H1 (cell line): ENCODE results near the gene CD69. TPM values are rescaled to one million over a fixed set of nuclear protein-coding genes. Genes with fewer than 3 reads are reported as not detected.

ENCODE experiments used
- CTCF ChIA-PET: fragments of 300-600 bp; sonication (Branson Sonifier 250); formaldehyde crosslinking; loops from one replicate; lab custom pipeline; 2021; ENCODE audit not compliant: partially characterized antibody; lab: Charles Lee
- POLR2A ChIA-PET: fragments of 300-600 bp; sonication (Branson Sonifier 250); formaldehyde crosslinking; loops from one replicate; lab custom pipeline; 2021; ENCODE audit warnings: inconsistent platforms; ENCODE audit not compliant: partially characterized antibody; lab: Charles Lee
- DNase-seq, 2 experiments: peaks; one replicate each; pipeline versions ENCODE4 v3.0.0 to v3.0.0-alpha.2; 2010 to 2022; ENCODE audit warnings: low spot score in 2 of 2, low read depth in 1 of 2, mixed read lengths in 1 of 2
- FAIRE-seq: peaks from 2 replicates; lab custom pipeline; 2011; peaks lifted over from hg19 to GRCh38; lab: Jason Lieb, UNC
- H2AFZ ChIP-seq: 2 replicates; pipeline ENCODE4 v1.8.1; 2012; ENCODE audit warnings: low read length, inconsistent platforms
- H2AK5ac ChIP-seq: 2 replicates; pipeline ENCODE4 v1.6.1; 2013; ENCODE audit warnings: low read depth, low read length
- H2BK120ac ChIP-seq: replicated peaks from 2 replicates; pipeline ENCODE3; 2013; ENCODE audit warnings: low read depth, low read length, inconsistent platforms
- H2BK12ac ChIP-seq: 2 replicates; pipeline ENCODE4 v1.6.1; 2013; ENCODE audit warnings: low read depth, low read length
- H2BK15ac ChIP-seq: 2 replicates; pipeline ENCODE4 v1.6.1; 2013; ENCODE audit warnings: low read length
- H2BK20ac ChIP-seq: 2 replicates; pipeline ENCODE4 v1.6.1; 2013; ENCODE audit warnings: low read length
- H2BK5ac ChIP-seq: 2 replicates; pipeline ENCODE4 v1.6.1; 2013; ENCODE audit warnings: low read depth, low read length
- H3K14ac ChIP-seq: 2 replicates; pipeline ENCODE4 v1.6.1; 2013; ENCODE audit warnings: inconsistent platforms; ENCODE audit not compliant: insufficient read length
- H3K18ac ChIP-seq: 2 replicates; pipeline ENCODE4 v1.6.1; 2013; ENCODE audit warnings: low read length; ENCODE audit errors: extremely low read depth
- H3K23ac ChIP-seq: 2 replicates; pipeline ENCODE4 v1.6.1; 2013; ENCODE audit warnings: inconsistent platforms; ENCODE audit not compliant: insufficient read length
- H3K23me2 ChIP-seq: 2 replicates; pipeline ENCODE4 v1.6.1; 2013; ENCODE audit warnings: low read depth, low read length
- H3K27ac ChIP-seq: 2 replicates; pipeline ENCODE4 v1.6.1; 2011; ENCODE audit warnings: low read depth, low read length, inconsistent platforms
- H3K27me3 ChIP-seq, 4 experiments: replicated peaks in 1 of 4; 1 replicate in 1 of 4; 2 replicates in 3 of 4; pipeline versions ENCODE4 v1.6.1 to v1.8.1; 2011 to 2013; ENCODE audit warnings: low read length in 3 of 4, mild to moderate bottlenecking in 3 of 4, inconsistent platforms in 2 of 4, mixed read lengths in 2 of 4, moderate library complexity in 1 of 4; ENCODE audit not compliant: control insufficient read depth in 3 of 4, insufficient read depth in 3 of 4; ENCODE audit errors: extremely low read depth in 1 of 4
- H3K36me3 ChIP-seq, 4 experiments: 2 replicates each; pipeline versions ENCODE4 v1.6.1 to v1.8.1; 2011 to 2013; ENCODE audit warnings: mild to moderate bottlenecking in 4 of 4, low read length in 3 of 4, moderate library complexity in 2 of 4, control low read depth in 1 of 4, inconsistent platforms in 1 of 4; ENCODE audit not compliant: insufficient read depth in 4 of 4, control insufficient read depth in 2 of 4
- H3K4ac ChIP-seq: replicated peaks from 2 replicates; pipeline ENCODE3; 2013; ENCODE audit warnings: low read length, low read depth, mixed read lengths, inconsistent platforms; ENCODE audit not compliant: insufficient read length
- H3K4me1 ChIP-seq, 4 experiments: replicated peaks in 1 of 4; 1 replicate in 1 of 4; 2 replicates in 3 of 4; pipeline versions ENCODE4 v1.6.1 to v1.8.1; 2011 to 2013; ENCODE audit warnings: low read length in 3 of 4, inconsistent platforms in 2 of 4, mixed read lengths in 1 of 4; ENCODE audit not compliant: insufficient read depth in 4 of 4, control insufficient read depth in 3 of 4
- H3K4me2 ChIP-seq, 2 experiments: 2 replicates each; pipeline versions ENCODE4 v1.6.1 to v1.8.1; 2011 to 2013; ENCODE audit warnings: low read depth in 2 of 2, low read length in 2 of 2, control low read depth in 1 of 2, inconsistent platforms in 1 of 2, mild to moderate bottlenecking in 1 of 2; ENCODE audit not compliant: insufficient read depth in 1 of 2
- H3K4me3 ChIP-seq, 4 experiments: fragments of 200-600, 300-600 bp in 1 of 4; sonication (generic), shearing (Covaris generic), sonication (Bioruptor Twin) in 1 of 4; 2 replicates each; pipeline versions ENCODE4 v1.5.1 to v1.8.1; 2011 to 2016; ENCODE audit warnings: low read length in 4 of 4, low read depth in 3 of 4, control low read depth in 2 of 4, inconsistent platforms in 2 of 4, mild to moderate bottlenecking in 2 of 4, mixed read lengths in 1 of 4, moderate library complexity in 1 of 4; ENCODE audit not compliant: insufficient read depth in 2 of 4; ENCODE audit errors: extremely low read depth in 1 of 4
- H3K56ac ChIP-seq: replicated peaks from 2 replicates; pipeline ENCODE3; 2013; ENCODE audit warnings: low read depth, mild to moderate bottlenecking, mixed read lengths, low read length, inconsistent platforms; ENCODE audit not compliant: insufficient read length
- H3K79me1 ChIP-seq: 2 replicates; pipeline ENCODE4 v1.6.1; 2013; ENCODE audit warnings: low read depth, low read length, control low read depth
- H3K79me2 ChIP-seq, 2 experiments: 2 replicates each; pipeline versions ENCODE4 v1.6.1 to v1.8.1; 2012 to 2013; ENCODE audit warnings: low read length in 2 of 2, mild to moderate bottlenecking in 2 of 2, inconsistent platforms in 1 of 2; ENCODE audit not compliant: insufficient read depth in 2 of 2, control insufficient read depth in 1 of 2
- H3K9ac ChIP-seq, 4 experiments: replicated peaks in 1 of 4; 1 replicate in 1 of 4; 2 replicates in 3 of 4; pipeline versions ENCODE4 v1.6.1 to v1.8.1; 2011 to 2013; ENCODE audit warnings: low read depth in 3 of 4, low read length in 3 of 4, control low read depth in 2 of 4, mild to moderate bottlenecking in 2 of 4, moderate library complexity in 2 of 4, inconsistent platforms in 1 of 4; ENCODE audit errors: extremely low read depth in 1 of 4
- H3K9me3 ChIP-seq, 2 experiments: 2 replicates each; pipeline versions ENCODE4 v1.6.1 to v1.8.1; 2012 to 2013; ENCODE audit warnings: mild to moderate bottlenecking in 2 of 2, moderate library complexity in 2 of 2, control low read depth in 1 of 2, inconsistent platforms in 1 of 2, low read depth in 1 of 2, low read length in 1 of 2, mixed read lengths in 1 of 2; ENCODE audit not compliant: insufficient read depth in 2 of 2
- H4K20me1 ChIP-seq, 2 experiments: replicated peaks in 1 of 2; 2 replicates each; pipeline versions ENCODE3 to v1.8.1; 2011 to 2013; ENCODE audit warnings: inconsistent platforms in 2 of 2, low read length in 2 of 2, mild to moderate bottlenecking in 1 of 2; ENCODE audit not compliant: insufficient read depth in 2 of 2, control insufficient read depth in 1 of 2
- H4K5ac ChIP-seq: 2 replicates; pipeline ENCODE4 v1.6.1; 2013; ENCODE audit warnings: low read length, low read depth, mixed read lengths, inconsistent platforms; ENCODE audit not compliant: insufficient read length
- H4K8ac ChIP-seq: 2 replicates; pipeline ENCODE4 v1.8.0; 2013; ENCODE audit warnings: mild to moderate bottlenecking, moderate library complexity, low read length, inconsistent platforms; ENCODE audit not compliant: insufficient read depth; ENCODE audit errors: extremely low read depth
- H4K91ac ChIP-seq: replicated peaks from 2 replicates; pipeline ENCODE3; 2013; ENCODE audit warnings: low read length, mixed read lengths, inconsistent platforms; ENCODE audit not compliant: insufficient read length
- CBX8 ChIP-seq: fragments of 300-800, 300-1000 bp; sonication (generic); IDR thresholded peaks from 2 replicates; pipeline ENCODE4 v1.7.1; 2016; ENCODE audit warnings: low read depth, low read length, borderline replicate concordance
- CHD1 ChIP-seq: IDR thresholded peaks from 2 replicates; pipeline ENCODE4 v1.6.1; 2012; ENCODE audit warnings: low read depth, low read length, improper control_type of control experiment
- CTBP2 ChIP-seq: IDR thresholded peaks from 2 replicates; pipeline ENCODE4 v1.7.0; 2011; ENCODE audit warnings: borderline replicate concordance, mild to moderate bottlenecking, moderate library complexity, mixed read lengths, low read length; ENCODE audit not compliant: insufficient read depth, insufficient read length
- EZH2 ChIP-seq: fragments of 200-600 bp; sonication (generic); IDR thresholded peaks from 2 replicates; pipeline ENCODE4 v1.7.1; 2012; ENCODE audit warnings: low read depth, mild to moderate bottlenecking, moderate library complexity, low read length, inconsistent platforms; ENCODE audit not compliant: severe bottlenecking
- FOSL1 ChIP-seq: IDR thresholded peaks from 2 replicates; pipeline ENCODE4 v1.6.1; 2011; ENCODE audit warnings: mild to moderate bottlenecking, low read depth, low read length, moderate library complexity; ENCODE audit not compliant: insufficient read depth
- GTF2F1 ChIP-seq: IDR thresholded peaks from 2 replicates; pipeline ENCODE4 v1.6.1; 2012; ENCODE audit warnings: low read depth, low read length, improper control_type of control experiment, borderline replicate concordance
- HDAC6 ChIP-seq: IDR thresholded peaks from one replicate; pipeline ENCODE4 v1.7.1; 2012; ENCODE audit warnings: low read depth, mild to moderate bottlenecking, inconsistent platforms, low read length, moderate library complexity
- JUN ChIP-seq: IDR thresholded peaks from 2 replicates; pipeline ENCODE4 v1.6.1; 2011; ENCODE audit warnings: low read depth, mild to moderate bottlenecking, improper control_type of control experiment, low read length
- SRF ChIP-seq: IDR thresholded peaks from 2 replicates; pipeline ENCODE4 v1.6.1; 2011; ENCODE audit warnings: mild to moderate bottlenecking, low read depth, low read length, moderate library complexity
- TAF1 ChIP-seq: IDR thresholded peaks from 2 replicates; pipeline ENCODE4 v1.6.1; 2011; ENCODE audit warnings: mild to moderate bottlenecking, low read depth, low read length
- YY1 ChIP-seq: IDR thresholded peaks from 2 replicates; pipeline ENCODE4 v1.6.1; 2011; ENCODE audit warnings: low read depth, mild to moderate bottlenecking, low read length
- WGBS, 2 experiments: shearing (Covaris generic) in 1 of 2; methylation state at CpG; one replicate each; pipeline versions ENCODE4 v1.1.6 to v1.1.7; 2013 to 2015; ENCODE audit warnings: low lambda C conversion rate in 2 of 2, mixed read lengths in 2 of 2, inconsistent platforms in 1 of 2, low coverage in 1 of 2, missing lambda C conversion rate in 1 of 2; ENCODE audit not compliant: insufficient replicate concordance in 2 of 2, insufficient coverage in 1 of 2, insufficient read length in 1 of 2; ENCODE audit errors: extremely low coverage in 1 of 2, missing lambda C conversion rate in 1 of 2; 5-methylcytosine and 5-hydroxymethylcytosine counted together
- polyA plus RNA-seq, 7 experiments: library from polyadenylated mRNA; depleted of rRNA in 3 of 7; stranded (reverse) in 5 of 7; unstranded in 2 of 7; fragments of >200 nt in 5 of 7; fragments of 200-250 nt in 2 of 7; gene quantifications; 1 replicate in 5 of 7; 2 replicates in 1 of 7; 4 replicates in 1 of 7; pipeline versions ENCODE4 v1.2.1 to v1.2.3, GENCODE V29; 2011 to 2013; ENCODE audit warnings: missing spikeins in 2 of 7, mixed read lengths in 2 of 7
- total RNA-seq: library from RNA; stranded (reverse); fragmentation: NEBNext Ultra II Directional; extraction: Animal tissue kit (Norgen Biotek cat#: 25700); gene quantifications from 2 replicates; pipeline ENCODE4 v1.2.1, GENCODE V29; 2021
- TF ChIP-seq, protein P1 (sequence below), 3 experiments: IDR thresholded peaks; 1 replicate in 2 of 3; 2 replicates in 1 of 3; pipeline versions ENCODE4 v1.5.1 to v1.6.1; 2011; ENCODE audit warnings: low read length in 3 of 3, mild to moderate bottlenecking in 3 of 3, inconsistent platforms in 2 of 3, low read depth in 1 of 3, moderate library complexity in 1 of 3; ENCODE audit not compliant: insufficient read depth in 1 of 3; ENCODE audit errors: control extremely low read depth in 1 of 3

CD69 gene
- total and polyA plus RNA-seq, 2 of the 8 experiments (the other 6 are each of a cell fraction or from before 2014, with no cell fraction given), result not detected

DNA sequence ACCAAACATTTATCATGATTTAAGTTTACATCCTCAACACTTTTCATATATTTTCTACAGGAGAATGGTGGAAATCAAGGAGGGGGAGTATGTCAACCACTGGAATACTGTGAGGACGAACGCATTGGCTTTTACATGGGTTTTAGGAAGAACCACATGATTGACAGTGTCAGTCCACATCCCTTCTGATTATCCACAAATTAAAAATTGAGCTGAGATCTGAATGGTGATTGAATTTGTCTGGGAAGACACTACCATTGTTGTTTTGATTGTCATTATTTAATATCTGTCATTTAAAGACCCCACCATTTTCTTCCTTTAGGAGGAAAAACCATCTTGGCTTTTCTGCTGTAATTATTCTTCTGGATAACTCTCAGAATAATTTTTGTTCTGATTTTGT, 35.2 kb upstream of the CD69 start:
- H2BK15ac ChIP-seq, result no peak overlapping the region
- H2AFZ ChIP-seq, result no peak overlapping the region
- no peak overlapping the region for H4K91ac ChIP-seq
- DNase-seq (no peak), FAIRE-seq (no peak)
- no peak overlapping the region for H2BK120ac ChIP-seq
- no peak overlapping the region for H4K8ac ChIP-seq
- H3K14ac ChIP-seq, result no peak overlapping the region
- H3K9ac ChIP-seq, result no peak overlapping the region
- no peak overlapping the region for H3K18ac ChIP-seq
- H3K56ac ChIP-seq, result no peak overlapping the region
- no peak overlapping the region for H3K4me3 ChIP-seq
- no peak overlapping the region for H4K5ac ChIP-seq
- no peak overlapping the region for H2AK5ac ChIP-seq
- H3K9me3 ChIP-seq, result no peaks in the 10 kb centered on the region
- 82% methylated on average over 2 of the region's 2 CpGs; no CpG with 5 or more reads in 1 of the 2 experiments for WGBS, 2 experiments
- no peaks in the 10 kb centered on the region for H3K36me3 ChIP-seq
- H3K27ac ChIP-seq, result no peak overlapping the region
- H3K4me1 ChIP-seq, result no peaks in the 10 kb centered on the region; a peak in 1 of 7 replicates
- no peaks in the 10 kb centered on the region for H3K23me2 ChIP-seq
- H3K27me3 ChIP-seq, result no peaks in the 10 kb centered on the region
- no peak overlapping the region for H3K23ac ChIP-seq
- H3K79me1 ChIP-seq, result no peaks in the 10 kb centered on the region
- H3K79me2 ChIP-seq, result no peaks in the 10 kb centered on the region
- H2BK20ac ChIP-seq, result no peak overlapping the region
- H3K4me2 ChIP-seq, result no peak overlapping the region
- H3K4ac ChIP-seq, result no peak overlapping the region
- POLR2A ChIA-PET, result interaction anchor here (0.6 kb wide), 1 partner anchor 91 kb away, joined by 4 read pairs; no protein-coding TSS in a partner anchor
- no peaks in the 10 kb centered on the region for H4K20me1 ChIP-seq
- no peak overlapping the region for H2BK12ac ChIP-seq
- CTCF ChIA-PET, result interaction anchor here (0.6 to 10.7 kb wide), 6 partner anchors 21 to 465 kb away, joined by 3 to 278 read pairs (median 10); partner anchors contain the start of gene CD69
- H2BK5ac ChIP-seq, result no peak overlapping the region
- TF ChIP-seq TAF1 (no peak), FOSL1 (no peak), HDAC6 (no peak), YY1 (no peak), GTF2F1 (no peak), JUN (no peak), SRF (no peak), CTBP2 (no peak), EZH2 (no peak), CBX8 (no peak), CHD1 (no peak)
- TF ChIP-seq, protein P1, sequence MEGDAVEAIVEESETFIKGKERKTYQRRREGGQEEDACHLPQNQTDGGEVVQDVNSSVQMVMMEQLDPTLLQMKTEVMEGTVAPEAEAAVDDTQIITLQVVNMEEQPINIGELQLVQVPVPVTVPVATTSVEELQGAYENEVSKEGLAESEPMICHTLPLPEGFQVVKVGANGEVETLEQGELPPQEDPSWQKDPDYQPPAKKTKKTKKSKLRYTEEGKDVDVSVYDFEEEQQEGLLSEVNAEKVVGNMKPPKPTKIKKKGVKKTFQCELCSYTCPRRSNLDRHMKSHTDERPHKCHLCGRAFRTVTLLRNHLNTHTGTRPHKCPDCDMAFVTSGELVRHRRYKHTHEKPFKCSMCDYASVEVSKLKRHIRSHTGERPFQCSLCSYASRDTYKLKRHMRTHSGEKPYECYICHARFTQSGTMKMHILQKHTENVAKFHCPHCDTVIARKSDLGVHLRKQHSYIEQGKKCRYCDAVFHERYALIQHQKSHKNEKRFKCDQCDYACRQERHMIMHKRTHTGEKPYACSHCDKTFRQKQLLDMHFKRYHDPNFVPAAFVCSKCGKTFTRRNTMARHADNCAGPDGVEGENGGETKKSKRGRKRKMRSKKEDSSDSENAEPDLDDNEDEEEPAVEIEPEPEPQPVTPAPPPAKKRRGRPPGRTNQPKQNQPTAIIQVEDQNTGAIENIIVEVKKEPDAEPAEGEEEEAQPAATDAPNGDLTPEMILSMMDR (IDR thresholded peaks at IDR 0.05; ENCODE audit: control extremely low read depth in 1 of 3, insufficient read depth in 1 of 3, low read depth in 1 of 3, low read length in 3 of 3), result no peak
